ENCODE data around the gene ANGPTL8.

The ANGPTL8 gene, protein sequence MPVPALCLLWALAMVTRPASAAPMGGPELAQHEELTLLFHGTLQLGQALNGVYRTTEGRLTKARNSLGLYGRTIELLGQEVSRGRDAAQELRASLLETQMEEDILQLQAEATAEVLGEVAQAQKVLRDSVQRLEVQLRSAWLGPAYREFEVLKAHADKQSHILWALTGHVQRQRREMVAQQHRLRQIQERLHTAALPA

GRCh38 chr19:11239377-11240000 lies at the start of gene ANGPTL8:
TSS of gene ANGPTL8 (plus strand) at chr19:11239619. CDS start at chr19:11239638, 19 bp downstream.
- peaks cover 5% of the 10 kb centered on the region for H3K9me3 Mint-ChIP-seq
- no peak within 1 kb of the TSS for H3K27ac Mint-ChIP-seq
- H3K36me3 Mint-ChIP-seq (ENCODE audit: low read depth), result no peaks in the 10 kb centered on the region
- H3K4me1 Mint-ChIP-seq (ENCODE audit: low read depth), result peaks cover 2% of the 10 kb centered on the region
- H3K27me3 Mint-ChIP-seq (ENCODE audit: low read depth), result no peaks in the 10 kb centered on the region
- no peak within 1 kb of the TSS for H3K4me3 Mint-ChIP-seq

GRCh38 chr19:11190501-11190900 lies 48.9 kb upstream of the ANGPTL8 start:
- no peak overlapping the region for H3K4me3 Mint-ChIP-seq
- peaks cover 2% of the 10 kb centered on the region for H3K27me3 Mint-ChIP-seq (ENCODE audit: low read depth)
- no peaks in the 10 kb centered on the region for H3K36me3 Mint-ChIP-seq (ENCODE audit: low read depth)
- H3K4me1 Mint-ChIP-seq (ENCODE audit: low read depth), result no peaks in the 10 kb centered on the region
- no peak overlapping the region for H3K27ac Mint-ChIP-seq
- no peaks in the 10 kb centered on the region for H3K9me3 Mint-ChIP-seq

DNA sequence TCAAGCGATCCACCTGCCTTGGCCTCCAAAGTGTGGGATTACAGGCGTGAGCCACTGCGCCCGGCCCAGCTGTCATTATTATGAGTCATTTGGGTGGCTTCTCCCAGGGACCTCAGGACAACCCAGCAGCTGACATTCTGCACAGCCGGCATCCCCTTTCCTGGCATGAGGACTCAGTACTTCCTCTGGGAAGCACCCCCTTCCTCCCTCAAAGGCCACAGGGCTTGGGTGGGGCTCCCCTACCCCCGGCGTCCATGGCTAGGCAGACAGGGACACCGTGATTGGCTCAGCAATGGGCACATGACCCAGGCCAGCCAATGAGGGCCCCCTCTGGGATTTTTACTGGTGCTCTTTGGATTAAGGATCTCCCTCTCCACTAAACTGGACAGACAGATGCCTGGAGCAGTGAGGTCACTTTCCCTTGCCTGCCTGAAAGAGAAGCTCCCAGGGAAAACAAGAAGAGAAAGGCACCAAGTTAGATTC lies 48.1 kb upstream of the ANGPTL8 start:
- H3K36me3 Mint-ChIP-seq (ENCODE audit: low read depth), result no peaks in the 10 kb centered on the region
- H3K9me3 Mint-ChIP-seq, result no peaks in the 10 kb centered on the region
- peaks cover 8% of the 10 kb centered on the region for H3K27me3 Mint-ChIP-seq (ENCODE audit: low read depth)
- H3K27ac Mint-ChIP-seq, result no peak overlapping the region
- peaks cover under 1% of the 10 kb centered on the region for H3K4me1 Mint-ChIP-seq (ENCODE audit: low read depth)
- H3K4me3 Mint-ChIP-seq, result no peak overlapping the region

DNA sequence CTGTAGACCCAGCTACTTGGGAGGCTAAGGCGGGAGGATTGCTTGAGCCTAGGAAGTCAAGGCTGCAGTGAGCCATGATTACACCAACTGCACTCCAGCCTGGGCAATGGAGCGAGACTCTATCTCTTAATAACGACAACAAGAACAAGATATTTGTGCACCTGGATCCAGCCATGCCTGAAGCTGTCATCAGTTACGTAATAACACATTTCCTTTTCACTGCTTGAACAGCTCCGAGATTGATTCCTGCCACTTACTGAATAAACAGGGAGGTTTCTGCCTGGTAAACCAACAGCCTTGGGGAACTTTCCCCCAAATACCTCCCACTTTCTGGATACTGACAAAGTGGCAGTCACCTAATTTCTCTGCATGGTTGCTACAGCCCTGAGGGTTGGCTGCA lies 47.5 kb upstream of the ANGPTL8 start:
- Mint-ChIP-seq H3K27ac (no peak overlapping the region), H3K27me3 (ENCODE audit: low read depth) (peaks cover 12% of the 10 kb centered on the region), H3K9me3 (no peaks in the 10 kb centered on the region), H3K36me3 (ENCODE audit: low read depth) (no peaks in the 10 kb centered on the region), H3K4me3 (no peak overlapping the region), H3K4me1 (ENCODE audit: low read depth) (peaks cover 3% of the 10 kb centered on the region)

DNA sequence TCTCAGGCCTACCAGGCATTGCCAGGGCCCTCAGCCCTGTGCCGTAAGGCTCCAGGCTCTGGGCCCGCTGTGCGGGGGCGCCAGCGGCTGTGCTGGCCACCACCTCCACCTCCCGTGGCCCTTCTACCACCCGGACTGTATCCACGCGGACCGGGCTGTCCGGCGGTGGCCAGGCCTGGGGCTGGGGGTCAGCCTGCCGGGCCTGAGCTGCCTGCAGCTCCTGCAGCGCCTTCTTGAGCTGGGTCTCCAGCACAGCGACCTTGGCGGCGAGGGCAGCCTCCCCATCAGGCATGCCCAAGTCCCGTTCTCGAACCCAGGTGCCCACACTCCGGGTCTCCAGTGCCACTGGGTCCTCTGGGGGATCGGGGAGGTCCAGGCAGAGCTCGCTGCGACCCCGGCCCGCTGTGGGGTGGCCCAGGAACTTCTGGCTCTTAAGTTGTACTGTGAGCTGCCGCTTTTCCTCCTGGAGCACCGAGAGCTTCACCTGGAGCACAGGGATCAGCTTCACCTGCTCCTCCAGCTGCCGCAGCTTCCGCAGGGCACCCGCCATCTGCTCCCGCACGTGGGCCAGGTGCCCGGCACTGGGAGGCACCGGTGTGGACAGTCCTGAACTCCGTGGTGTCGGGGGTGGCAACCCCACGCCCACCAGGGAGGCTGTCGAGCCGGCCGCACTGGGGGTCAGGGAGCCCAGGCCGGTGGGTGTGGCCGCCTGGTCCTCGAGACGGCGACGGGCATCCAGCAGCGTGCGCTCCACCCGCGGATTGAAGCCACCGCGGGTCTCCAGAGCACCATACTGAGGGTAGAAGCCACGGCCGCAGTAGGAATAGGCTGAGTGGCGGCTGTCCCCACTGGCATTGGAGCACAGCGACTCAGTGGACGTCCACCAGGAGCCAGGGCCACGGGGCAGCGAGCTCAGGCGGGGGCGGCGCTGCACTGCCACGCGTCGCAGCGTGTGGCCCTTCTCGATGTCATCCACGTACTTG lies 46.2 kb upstream of the ANGPTL8 start:
- Mint-ChIP-seq H3K36me3 (ENCODE audit: low read depth) (no peaks in the 10 kb centered on the region), H3K4me3 (no peak overlapping the region), H3K27ac (no peak overlapping the region), H3K4me1 (ENCODE audit: low read depth) (peaks cover 5% of the 10 kb centered on the region), H3K27me3 (ENCODE audit: low read depth) (peaks cover 12% of the 10 kb centered on the region), H3K9me3 (no peaks in the 10 kb centered on the region)

DNA sequence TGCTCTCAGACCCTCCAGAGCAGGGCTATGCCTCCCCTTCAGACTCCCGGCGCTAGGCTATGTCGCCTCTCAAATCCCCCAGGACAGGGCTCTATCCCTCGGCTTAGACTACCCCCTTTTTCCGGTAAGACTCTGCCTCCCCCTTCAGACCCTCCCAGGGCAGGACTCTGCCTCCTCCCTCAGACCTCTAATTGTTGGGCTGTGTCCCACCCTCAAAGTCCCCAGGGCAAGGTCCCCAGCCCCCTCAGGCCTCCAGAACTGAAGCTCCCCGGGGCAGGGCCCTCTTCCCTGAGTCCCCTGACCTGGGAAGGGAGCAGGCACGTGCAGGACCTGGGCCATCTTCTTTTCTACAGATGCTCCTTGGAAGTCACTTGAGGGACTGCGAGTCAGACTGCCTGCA lies 45.2 kb upstream of the ANGPTL8 start:
- no peak overlapping the region for H3K27ac Mint-ChIP-seq
- H3K36me3 Mint-ChIP-seq (ENCODE audit: low read depth), result no peaks in the 10 kb centered on the region
- H3K4me1 Mint-ChIP-seq (ENCODE audit: low read depth), result peaks cover 5% of the 10 kb centered on the region
- H3K9me3 Mint-ChIP-seq, result no peaks in the 10 kb centered on the region
- H3K4me3 Mint-ChIP-seq, result no peak overlapping the region
- H3K27me3 Mint-ChIP-seq (ENCODE audit: low read depth), result peaks cover 12% of the 10 kb centered on the region

DNA sequence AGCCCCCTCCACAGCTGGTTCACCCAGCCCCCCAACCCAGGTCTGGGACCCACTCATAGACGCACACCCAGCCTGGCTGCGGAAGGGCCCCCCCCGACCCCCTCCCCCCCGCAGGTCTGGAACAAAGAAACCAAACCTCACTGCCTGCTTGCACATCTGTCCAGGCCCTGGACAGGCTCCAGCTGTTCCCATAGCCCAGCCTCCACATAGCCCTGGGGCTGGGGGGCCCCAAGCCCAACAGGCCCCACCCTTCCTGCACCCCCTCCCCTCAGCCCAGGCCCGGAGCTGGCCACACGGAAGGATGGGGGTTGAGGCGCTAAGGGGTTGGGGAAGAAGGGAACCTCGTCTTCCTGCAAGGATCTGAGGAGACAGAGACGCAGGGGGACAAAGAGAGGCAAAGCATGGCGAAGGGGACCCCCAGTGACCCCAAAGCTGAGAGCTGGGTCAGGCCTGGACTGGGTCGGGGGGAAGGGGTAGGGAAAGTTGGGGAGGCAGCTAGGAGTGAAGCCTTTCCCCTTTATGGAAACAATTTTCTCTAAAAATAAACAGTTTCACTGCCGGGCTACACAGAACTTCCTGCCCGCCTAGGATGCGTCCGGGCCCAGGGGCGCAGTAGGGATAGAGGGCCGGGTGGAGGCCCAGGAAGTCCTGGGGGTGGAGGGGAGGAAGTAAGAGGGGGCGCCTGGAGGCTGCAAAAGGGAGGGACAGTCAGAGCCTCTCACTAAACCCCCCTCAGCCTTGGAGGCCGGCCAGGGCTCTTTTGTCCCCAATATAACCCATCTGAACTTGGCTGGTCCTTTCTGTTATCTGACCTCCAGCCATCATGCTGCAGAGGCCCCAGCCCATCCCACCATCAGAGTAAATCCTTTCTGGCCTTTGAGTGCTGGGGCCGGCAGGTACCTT lies 44.5 kb upstream of the ANGPTL8 start:
- Mint-ChIP-seq H3K27me3 (ENCODE audit: low read depth) (peaks cover 15% of the 10 kb centered on the region), H3K4me1 (ENCODE audit: low read depth) (peaks cover 5% of the 10 kb centered on the region), H3K27ac (no peak overlapping the region), H3K9me3 (no peaks in the 10 kb centered on the region), H3K36me3 (ENCODE audit: low read depth) (no peaks in the 10 kb centered on the region), H3K4me3 (no peak overlapping the region)

DNA sequence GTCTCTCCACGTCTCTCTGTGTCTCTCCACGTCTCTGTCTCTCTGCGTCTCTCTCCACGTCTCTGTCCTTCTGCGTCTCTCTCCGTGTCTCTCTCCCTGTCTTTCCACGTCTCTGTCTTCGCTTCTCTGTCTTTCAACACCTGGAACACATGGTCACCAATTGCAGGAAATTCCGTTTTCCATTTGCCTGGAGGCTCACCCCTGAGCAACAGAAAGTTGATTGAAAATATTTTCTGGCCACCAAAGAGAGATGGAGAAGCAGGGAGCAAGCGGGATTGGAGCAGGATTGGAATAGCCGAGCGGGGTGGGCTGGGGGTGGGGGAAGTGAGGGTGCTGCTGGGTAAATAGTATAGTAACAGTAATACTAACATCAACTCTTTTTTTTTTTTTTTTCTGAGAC lies 43.7 kb upstream of the ANGPTL8 start:
- Mint-ChIP-seq H3K36me3 (ENCODE audit: low read depth) (no peaks in the 10 kb centered on the region), H3K27me3 (ENCODE audit: low read depth) (peaks cover 15% of the 10 kb centered on the region), H3K9me3 (no peaks in the 10 kb centered on the region), H3K4me1 (ENCODE audit: low read depth) (peaks cover 5% of the 10 kb centered on the region), H3K27ac (no peak overlapping the region), H3K4me3 (no peak overlapping the region)

GRCh38 chr19:11196406-11197287 lies 42.8 kb upstream of the ANGPTL8 start:
- Mint-ChIP-seq H3K27ac (peak overlapping the region; percentile 41), H3K4me1 (ENCODE audit: low read depth) (peaks cover 5% of the 10 kb centered on the region), H3K27me3 (ENCODE audit: low read depth) (peaks cover 15% of the 10 kb centered on the region), H3K4me3 (peak overlapping the region; percentile 77), H3K9me3 (no peaks in the 10 kb centered on the region), H3K36me3 (ENCODE audit: low read depth) (no peaks in the 10 kb centered on the region)

- H3K27me3 Mint-ChIP-seq (ENCODE audit: low read depth), result peaks cover 15% of the 10 kb centered on the region
- no peaks in the 10 kb centered on the region for H3K9me3 Mint-ChIP-seq
- H3K4me3 Mint-ChIP-seq, result peak within 1 kb of the TSS; percentile 77
- peaks cover 5% of the 10 kb centered on the region for H3K4me1 Mint-ChIP-seq (ENCODE audit: low read depth)
- H3K36me3 Mint-ChIP-seq (ENCODE audit: low read depth), result no peaks in the 10 kb centered on the region
- H3K27ac Mint-ChIP-seq, result peak within 1 kb of the TSS; percentile 41
Measured at GRCh38 chr19:11197291-11198174, 41.9 kb upstream of the ANGPTL8 start, which contains the start of gene KANK2. TSS of gene KANK2 (minus strand) at chr19:11197545. CDS start at chr19:11194511, 3,034 bp downstream.

GRCh38 chr19:11198175-11198534 lies 41.3 kb upstream of the ANGPTL8 start:
- Mint-ChIP-seq H3K4me3 (peak overlapping the region; percentile 58), H3K27ac (no peak overlapping the region), H3K27me3 (ENCODE audit: low read depth) (peaks cover 15% of the 10 kb centered on the region), H3K4me1 (ENCODE audit: low read depth) (peaks cover 5% of the 10 kb centered on the region), H3K36me3 (ENCODE audit: low read depth) (no peaks in the 10 kb centered on the region), H3K9me3 (no peaks in the 10 kb centered on the region)

- Mint-ChIP-seq H3K4me3 (peak overlapping the region; percentile 34), H3K27ac (no peak overlapping the region), H3K36me3 (ENCODE audit: low read depth) (no peaks in the 10 kb centered on the region), H3K27me3 (ENCODE audit: low read depth) (peaks cover 15% of the 10 kb centered on the region), H3K4me1 (ENCODE audit: low read depth) (peaks cover 7% of the 10 kb centered on the region), H3K9me3 (no peaks in the 10 kb centered on the region)
Measured at GRCh38 chr19:11198769-11199424, 40.5 kb upstream of the ANGPTL8 start.

Data from T-helper 1 cell treated with Interleukin-12 subunit alpha and Interleukin-12 subunit beta and Interleukin-4 antibody, amounts not matched to agents 30 μg/mL and 1 μg/mL, for 36 hours (primary cell).